IMR-90 (cell line): ENCODE data around the gene TRDN. TPM values are rescaled to one million over a fixed set of nuclear protein-coding genes. Genes with fewer than 3 reads are reported as not detected.
"Not testable (repeated sequence)": the region's sequence is repeated elsewhere in the genome, so short reads cannot be mapped to it uniquely, and the experiment has no call there.

Experiments used
- ATAC-seq: fragments of 200-7000 bp; cut with Tn5 transposase; 2 replicates; pipeline ENCODE4 v1.9.1; 2020; ENCODE audit warnings: low read depth, mild to moderate bottlenecking, moderate library complexity
- BruUV-seq: library from RNA; stranded (reverse); fragments of 400-500 nt; replicated peaks from 2 replicates; lab custom pipeline; 2021; lab: Mats Ljungman, UMichigan
- CTCF ChIA-PET: fragments of 300-600 bp; formaldehyde crosslinking; extraction: SDS; loops from one replicate; lab custom pipeline; 2021; ENCODE audit warnings: antibody characterized with exemption; lab: Yijun Ruan, JAX
- POLR2A ChIA-PET: fragments of 300-600 bp; sonication (Branson Sonifier 250); formaldehyde crosslinking; loops from one replicate; lab custom pipeline; 2022; ENCODE audit warnings: antibody characterized with exemption; ENCODE audit not compliant: unreplicated experiment; lab: Charles Lee
- DNase-seq: peaks from one replicate; pipeline ENCODE4 v3.0.0; 2013
- H2AFZ ChIP-seq: replicated peaks from 2 replicates; pipeline ENCODE3; 2013; ENCODE audit warnings: low read length, mild to moderate bottlenecking; ENCODE audit not compliant: poor library complexity
- H2AK5ac ChIP-seq: 2 replicates; pipeline ENCODE4 v1.6.1; 2013; ENCODE audit warnings: low read depth, low read length, inconsistent platforms
- H2AK9ac ChIP-seq: replicated peaks from 2 replicates; pipeline ENCODE3; 2013; ENCODE audit warnings: mild to moderate bottlenecking, low read depth, low read length, moderate library complexity; ENCODE audit not compliant: poor library complexity
- H2BK120ac ChIP-seq: 2 replicates; pipeline ENCODE4 v1.6.1; 2013; ENCODE audit warnings: low read depth, low read length, inconsistent platforms
- H2BK15ac ChIP-seq: 3 replicates; pipeline ENCODE4 v1.6.1; 2013; ENCODE audit warnings: low read depth, low read length, inconsistent platforms
- H2BK20ac ChIP-seq: 2 replicates; pipeline ENCODE4 v1.6.1; 2013; ENCODE audit warnings: low read depth, mild to moderate bottlenecking, inconsistent platforms, low read length, moderate library complexity
- H2BK5ac ChIP-seq: 2 replicates; pipeline ENCODE4 v1.6.1; 2013; ENCODE audit warnings: mild to moderate bottlenecking, low read depth, low read length, inconsistent platforms; ENCODE audit not compliant: poor library complexity, severe bottlenecking
- H3K14ac ChIP-seq: replicated peaks from 2 replicates; pipeline ENCODE4 v1.6.1; 2013; ENCODE audit warnings: low read depth, low read length, inconsistent platforms
- H3K18ac ChIP-seq: 2 replicates; pipeline ENCODE4 v1.6.1; 2013; ENCODE audit warnings: low read depth, low read length, control low read depth
- H3K23ac ChIP-seq: 2 replicates; pipeline ENCODE4 v1.6.1; 2013; ENCODE audit warnings: low read depth, low read length, inconsistent platforms
- H3K27ac ChIP-seq: 2 replicates; pipeline ENCODE4 v1.5.1; 2013; ENCODE audit warnings: mild to moderate bottlenecking, control low read depth, low read length; ENCODE audit not compliant: insufficient read depth
- H3K27me3 ChIP-seq: 2 replicates; pipeline ENCODE4 v1.6.1; 2013; ENCODE audit warnings: low read length; ENCODE audit not compliant: control insufficient read depth, insufficient read depth
- H3K36me3 ChIP-seq: 2 replicates; pipeline ENCODE4 v1.6.1; 2013; ENCODE audit warnings: low read length, mixed read lengths; ENCODE audit not compliant: control insufficient read depth, insufficient read depth
- H3K4ac ChIP-seq: 2 replicates; pipeline ENCODE4 v1.6.1; 2013; ENCODE audit warnings: low read depth, low read length, inconsistent platforms
- H3K4me1 ChIP-seq: 2 replicates; pipeline ENCODE4 v1.6.1; 2013; ENCODE audit warnings: low read length, mixed read lengths; ENCODE audit not compliant: control insufficient read depth, insufficient read depth
- H3K4me2 ChIP-seq: 2 replicates; pipeline ENCODE4 v1.6.1; 2013; ENCODE audit warnings: low read depth, mild to moderate bottlenecking, control low read depth, low read length, moderate library complexity
- H3K4me3 ChIP-seq: 2 replicates; pipeline ENCODE4 v1.5.1; 2013; ENCODE audit warnings: low read depth, mild to moderate bottlenecking, control low read depth, low read length, moderate library complexity; ENCODE audit not compliant: insufficient read depth
- H3K56ac ChIP-seq: 2 replicates; pipeline ENCODE4 v1.6.1; 2013; ENCODE audit warnings: low read length, inconsistent platforms; ENCODE audit not compliant: insufficient read depth; ENCODE audit errors: extremely low read depth
- H3K79me1 ChIP-seq, 2 experiments: 2 replicates each; pipeline ENCODE4 v1.6.1; 2013; ENCODE audit warnings: low read length in 2 of 2, inconsistent platforms in 1 of 2, low read depth in 1 of 2
- H3K9ac ChIP-seq: 2 replicates; pipeline ENCODE4 v1.6.1; 2013; ENCODE audit warnings: low read depth, low read length, control low read depth
- H3K9me1 ChIP-seq: 2 replicates; pipeline ENCODE4 v1.6.1; 2013; ENCODE audit warnings: low read length, inconsistent platforms; ENCODE audit not compliant: insufficient read depth
- H3K9me3 ChIP-seq: 2 replicates; pipeline ENCODE4 v1.6.1; 2013; ENCODE audit warnings: low read length; ENCODE audit not compliant: control insufficient read depth, insufficient read depth
- H4K20me1 ChIP-seq: 2 replicates; pipeline ENCODE4 v1.6.1; 2013; ENCODE audit warnings: low read length, inconsistent platforms; ENCODE audit not compliant: insufficient read depth
- H4K5ac ChIP-seq: 2 replicates; pipeline ENCODE4 v1.6.1; 2013; ENCODE audit warnings: mild to moderate bottlenecking, low read depth, low read length, control low read depth
- H4K8ac ChIP-seq, 2 experiments: 2 replicates each; pipeline ENCODE4 v1.6.1; 2013; ENCODE audit warnings: low read depth in 2 of 2, low read length in 2 of 2, control low read depth in 1 of 2, inconsistent platforms in 1 of 2
- H4K91ac ChIP-seq: 2 replicates; pipeline ENCODE4 v1.6.1; 2013; ENCODE audit warnings: low read depth, low read length, inconsistent platforms; ENCODE audit not compliant: insufficient read depth
- CEBPB ChIP-seq: IDR thresholded peaks from 2 replicates; pipeline ENCODE4 v1.6.1; 2012; ENCODE audit warnings: low read depth, low read length, improper control_type of control experiment
- WGBS, 2 experiments: methylation state at CpG; one replicate each; pipeline versions ENCODE4 v1.1.5 to v1.1.7; 2013; ENCODE audit warnings: missing lambda C conversion rate in 2 of 2; ENCODE audit not compliant: insufficient read length in 1 of 2; ENCODE audit errors: extremely low coverage in 2 of 2; 5-methylcytosine and 5-hydroxymethylcytosine counted together
- dilution Hi-C: fragments of 300-500 bp; cut with HindIII; formaldehyde crosslinking; loops from one replicate; pipeline ENCODE4 v1.14.3; 2018; ENCODE audit warnings: low sequenced_read_pairs; ENCODE audit not compliant: unreplicated experiment
- in situ Hi-C: fragments of 300-500 bp; cut with MboI; formaldehyde crosslinking; loops from 3 replicates; pipeline ENCODE4 v1.14.3; 2019; ENCODE audit warnings: low sequenced_read_pairs, inconsistent platforms, mixed read lengths
- intact Hi-C: fragments of 100-400 bp; cut with micrococcal nuclease; formaldehyde crosslinking; loops from 2 replicates; pipeline ENCODE4 v1.10.0; 2022
- polyA plus RNA-seq, 3 experiments: library from polyadenylated mRNA; depleted of rRNA; stranded (reverse); fragments of >200 nt; gene quantifications; 2 replicates each; pipeline ENCODE4 v1.2.3, GENCODE V29; 2012; ENCODE audit warnings: low replicate concordance in 1 of 3
- total RNA-seq: library from RNA; depleted of rRNA; stranded (reverse); fragments of >200 nt; gene quantifications from 2 replicates; pipeline ENCODE4 v1.2.3, GENCODE V29; 2012
- TF ChIP-seq, protein P1 (sequence below): conservative IDR thresholded peaks from 2 replicates; pipeline ENCODE4 v1.5.1; 2012; ENCODE audit warnings: mild to moderate bottlenecking, low read depth, low read length, improper control_type of control experiment

The TRDN gene
- total and polyA plus RNA-seq, 2 of the 4 experiments (the other 2 are of a cell fraction) = not detected

DNA sequence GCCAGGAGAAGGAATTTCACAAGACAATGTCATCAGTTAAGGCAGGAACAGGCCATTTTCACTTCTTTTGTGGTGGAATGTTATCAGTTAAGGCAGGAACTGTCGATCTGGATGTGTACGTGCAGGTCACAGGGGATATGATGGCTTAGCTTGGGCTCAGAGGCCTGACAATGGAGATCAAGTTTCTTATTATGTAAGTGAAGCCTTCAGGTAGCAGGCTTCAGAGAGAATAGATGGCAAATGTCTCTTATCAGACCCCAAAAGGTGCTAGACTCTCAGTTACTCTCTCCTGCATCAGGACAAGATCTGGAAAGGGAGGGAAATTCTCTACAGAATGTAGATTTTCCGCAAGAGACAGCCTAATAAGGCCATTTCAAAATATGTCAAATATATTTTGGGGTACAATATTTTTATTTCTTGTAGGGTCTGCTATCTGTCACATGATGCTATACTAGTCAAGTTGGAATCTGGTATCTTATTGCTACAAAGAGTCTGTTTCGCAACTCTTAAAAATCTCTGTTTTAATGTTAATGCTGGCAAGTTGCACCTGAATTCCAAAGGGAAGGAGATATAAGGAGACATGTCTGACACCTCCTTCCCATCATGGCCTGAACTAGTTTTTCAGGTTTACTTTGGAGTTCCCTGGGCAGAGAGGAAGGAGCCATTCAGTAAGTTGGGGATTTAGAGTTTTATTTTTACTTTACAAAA is 48.8 kb downstream of the TRDN start:
- WGBS, 2 experiments = 46% methylated on average over 2 of the region's 4 CpGs; no CpG with 5 or more reads in 1 of the 2 experiments

DNA sequence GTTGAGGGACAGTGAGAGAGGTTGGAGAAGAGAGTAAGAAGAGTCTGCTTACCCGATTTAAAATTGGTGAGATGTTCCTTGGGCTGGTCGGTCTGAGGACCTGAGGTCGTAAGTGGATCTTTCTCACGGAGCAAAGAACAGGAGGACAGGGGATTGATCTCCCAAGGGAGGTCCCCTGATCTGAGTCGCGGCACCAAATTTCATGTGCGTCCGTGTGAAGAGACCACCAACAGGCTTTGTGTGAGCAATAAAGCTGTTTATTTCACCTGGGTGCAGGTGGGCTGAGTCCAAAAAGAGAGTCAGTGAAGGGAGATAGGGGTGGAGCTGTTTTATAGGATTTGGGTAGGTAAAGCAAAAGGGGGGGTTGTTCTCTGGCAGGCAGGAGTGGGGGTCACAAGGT is 49.3 kb downstream of the TRDN start:
- H2AFZ ChIP-seq, H3K79me1 ChIP-seq, H2BK5ac ChIP-seq, H3K9ac ChIP-seq, H2AK5ac ChIP-seq, POLR2A ChIA-PET, H3K9me3 ChIP-seq, BruUV-seq, H3K9me1 ChIP-seq, intact Hi-C loops, H3K4me2 ChIP-seq, H4K5ac ChIP-seq, H3K56ac ChIP-seq, H3K36me3 ChIP-seq, H2AK9ac ChIP-seq, H2BK120ac ChIP-seq, dilution Hi-C loops, H3K4me1 ChIP-seq, H4K20me1 ChIP-seq, H4K91ac ChIP-seq, H2BK15ac ChIP-seq, H3K23ac ChIP-seq, H3K14ac ChIP-seq, H3K18ac ChIP-seq, H3K4me3 ChIP-seq, H3K27me3 ChIP-seq, ATAC-seq, H4K8ac ChIP-seq, H2BK20ac ChIP-seq, H3K27ac ChIP-seq, CTCF ChIA-PET, in situ Hi-C loops, H3K4ac ChIP-seq, DNase-seq: not testable (repeated sequence)
- WGBS, 2 experiments = no CpG with 5 or more reads among the region's 8 CpGs

More for the DNA sequence above, 48.8 kb downstream of the TRDN start:
- Histone ChIP-seq H3K27me3 (no peaks in the 10 kb centered on the region), H3K36me3 (no peaks in the 10 kb centered on the region), H3K27ac (no peak overlapping the region), H4K91ac (no peak overlapping the region), H2BK15ac (no peak overlapping the region), H3K23ac (no peak overlapping the region), H2AK5ac (no peak overlapping the region), H3K14ac (no peak overlapping the region), H4K8ac (no peak overlapping the region), H2AK9ac (no peak overlapping the region), H3K9ac (no peak overlapping the region), H3K4me3 (no peak overlapping the region), H2BK5ac (no peak overlapping the region), H4K5ac (no peak overlapping the region), H2BK20ac (no peak overlapping the region), H3K9me1 (no peaks in the 10 kb centered on the region), H3K9me3 (peaks cover 3% of the 10 kb centered on the region; the same call in 1 of the 2 replicates), H3K4me1 (no peaks in the 10 kb centered on the region), H4K20me1 (no peaks in the 10 kb centered on the region), H3K79me1 (no peaks in the 10 kb centered on the region), H2BK120ac (no peak overlapping the region), H3K18ac (no peak overlapping the region), H2AFZ (no peak overlapping the region), H3K56ac (no peak overlapping the region), H3K4me2 (no peak overlapping the region), H3K4ac (no peak overlapping the region)
- TF ChIP-seq, protein P1, sequence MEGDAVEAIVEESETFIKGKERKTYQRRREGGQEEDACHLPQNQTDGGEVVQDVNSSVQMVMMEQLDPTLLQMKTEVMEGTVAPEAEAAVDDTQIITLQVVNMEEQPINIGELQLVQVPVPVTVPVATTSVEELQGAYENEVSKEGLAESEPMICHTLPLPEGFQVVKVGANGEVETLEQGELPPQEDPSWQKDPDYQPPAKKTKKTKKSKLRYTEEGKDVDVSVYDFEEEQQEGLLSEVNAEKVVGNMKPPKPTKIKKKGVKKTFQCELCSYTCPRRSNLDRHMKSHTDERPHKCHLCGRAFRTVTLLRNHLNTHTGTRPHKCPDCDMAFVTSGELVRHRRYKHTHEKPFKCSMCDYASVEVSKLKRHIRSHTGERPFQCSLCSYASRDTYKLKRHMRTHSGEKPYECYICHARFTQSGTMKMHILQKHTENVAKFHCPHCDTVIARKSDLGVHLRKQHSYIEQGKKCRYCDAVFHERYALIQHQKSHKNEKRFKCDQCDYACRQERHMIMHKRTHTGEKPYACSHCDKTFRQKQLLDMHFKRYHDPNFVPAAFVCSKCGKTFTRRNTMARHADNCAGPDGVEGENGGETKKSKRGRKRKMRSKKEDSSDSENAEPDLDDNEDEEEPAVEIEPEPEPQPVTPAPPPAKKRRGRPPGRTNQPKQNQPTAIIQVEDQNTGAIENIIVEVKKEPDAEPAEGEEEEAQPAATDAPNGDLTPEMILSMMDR = no peak
- TF ChIP-seq CEBPB = 0 out of 2 replicates have a peak, but pooled peaks have one; percentile 6
- dilution Hi-C loops = no loop called here
- POLR2A ChIA-PET = no interaction called here
- BruUV-seq = no TSS peak
- in situ Hi-C loops = no loop called here
- ATAC-seq (no peak), DNase-seq (no peak)
- intact Hi-C loops = no loop called here
- CTCF ChIA-PET = no interaction called here
